ENCODE measurements around the gene COG5.

DNA sequence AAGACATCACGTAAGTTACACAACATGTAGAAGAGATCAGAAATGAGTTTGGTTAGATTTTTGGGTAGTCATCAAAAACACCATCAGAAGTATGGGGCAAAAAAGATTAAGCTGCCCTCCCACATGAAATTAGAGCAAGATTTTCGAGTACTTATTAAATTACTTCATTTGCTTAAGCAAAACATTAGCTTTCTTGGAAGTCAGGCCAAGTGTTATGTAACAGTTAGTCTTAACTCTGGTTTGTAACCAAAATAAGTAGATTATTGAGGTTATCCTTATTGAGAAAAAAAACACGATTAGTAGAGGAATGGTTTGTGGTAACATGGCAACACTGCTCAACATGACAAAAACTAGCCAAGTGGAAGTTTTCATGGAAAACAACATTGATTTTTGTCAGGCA lies 357.0 kb downstream of the COG5 start:
- TF ChIP-seq NONO (IDR thresholded peaks at IDR 0.05; ENCODE audit: low read depth in 2 of 2, low read length in 1 of 2) (no peak), BRCA1 (IDR thresholded peaks at IDR 0.05) (no peak), BRCA1 (CRISPR knock-in tag; IDR thresholded peaks at IDR 0.05) (no peak), GATA2 (CRISPR knock-in tag; IDR thresholded peaks at IDR 0.05) (no peak), C11orf30 (IDR thresholded peaks at IDR 0.05; ENCODE audit: low read depth) (no peak), ZNF133 (CRISPR knock-in tag; IDR thresholded peaks at IDR 0.05) (no peak), ZNF232 (CRISPR knock-in tag; IDR thresholded peaks at IDR 0.05) (no peak), CHD4 (IDR thresholded peaks at IDR 0.05; ENCODE audit: insufficient read depth, insufficient replicate concordance, low read depth, low read length, poor library complexity, severe bottlenecking) (no peak), MAFF (IDR thresholded peaks at IDR 0.05; ENCODE audit: low read length) (no peak), NFIC (IDR thresholded peaks at IDR 0.05) (no peak)
- TF ChIP-seq, protein P1, sequence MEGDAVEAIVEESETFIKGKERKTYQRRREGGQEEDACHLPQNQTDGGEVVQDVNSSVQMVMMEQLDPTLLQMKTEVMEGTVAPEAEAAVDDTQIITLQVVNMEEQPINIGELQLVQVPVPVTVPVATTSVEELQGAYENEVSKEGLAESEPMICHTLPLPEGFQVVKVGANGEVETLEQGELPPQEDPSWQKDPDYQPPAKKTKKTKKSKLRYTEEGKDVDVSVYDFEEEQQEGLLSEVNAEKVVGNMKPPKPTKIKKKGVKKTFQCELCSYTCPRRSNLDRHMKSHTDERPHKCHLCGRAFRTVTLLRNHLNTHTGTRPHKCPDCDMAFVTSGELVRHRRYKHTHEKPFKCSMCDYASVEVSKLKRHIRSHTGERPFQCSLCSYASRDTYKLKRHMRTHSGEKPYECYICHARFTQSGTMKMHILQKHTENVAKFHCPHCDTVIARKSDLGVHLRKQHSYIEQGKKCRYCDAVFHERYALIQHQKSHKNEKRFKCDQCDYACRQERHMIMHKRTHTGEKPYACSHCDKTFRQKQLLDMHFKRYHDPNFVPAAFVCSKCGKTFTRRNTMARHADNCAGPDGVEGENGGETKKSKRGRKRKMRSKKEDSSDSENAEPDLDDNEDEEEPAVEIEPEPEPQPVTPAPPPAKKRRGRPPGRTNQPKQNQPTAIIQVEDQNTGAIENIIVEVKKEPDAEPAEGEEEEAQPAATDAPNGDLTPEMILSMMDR (IDR thresholded peaks at IDR 0.05 in 2 of 3, conservative IDR thresholded peaks at IDR 0.05 in 1 of 3; ENCODE audit: insufficient read depth in 2 of 3, low read depth in 1 of 3, low read length in 3 of 3) = no peak
- TF ChIP-seq, protein P2, sequence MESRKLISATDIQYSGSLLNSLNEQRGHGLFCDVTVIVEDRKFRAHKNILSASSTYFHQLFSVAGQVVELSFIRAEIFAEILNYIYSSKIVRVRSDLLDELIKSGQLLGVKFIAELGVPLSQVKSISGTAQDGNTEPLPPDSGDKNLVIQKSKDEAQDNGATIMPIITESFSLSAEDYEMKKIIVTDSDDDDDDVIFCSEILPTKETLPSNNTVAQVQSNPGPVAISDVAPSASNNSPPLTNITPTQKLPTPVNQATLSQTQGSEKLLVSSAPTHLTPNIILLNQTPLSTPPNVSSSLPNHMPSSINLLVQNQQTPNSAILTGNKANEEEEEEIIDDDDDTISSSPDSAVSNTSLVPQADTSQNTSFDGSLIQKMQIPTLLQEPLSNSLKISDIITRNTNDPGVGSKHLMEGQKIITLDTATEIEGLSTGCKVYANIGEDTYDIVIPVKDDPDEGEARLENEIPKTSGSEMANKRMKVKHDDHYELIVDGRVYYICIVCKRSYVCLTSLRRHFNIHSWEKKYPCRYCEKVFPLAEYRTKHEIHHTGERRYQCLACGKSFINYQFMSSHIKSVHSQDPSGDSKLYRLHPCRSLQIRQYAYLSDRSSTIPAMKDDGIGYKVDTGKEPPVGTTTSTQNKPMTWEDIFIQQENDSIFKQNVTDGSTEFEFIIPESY (CRISPR knock-in tag; IDR thresholded peaks at IDR 0.05) = no peak
- TF ChIP-seq, protein P3, sequence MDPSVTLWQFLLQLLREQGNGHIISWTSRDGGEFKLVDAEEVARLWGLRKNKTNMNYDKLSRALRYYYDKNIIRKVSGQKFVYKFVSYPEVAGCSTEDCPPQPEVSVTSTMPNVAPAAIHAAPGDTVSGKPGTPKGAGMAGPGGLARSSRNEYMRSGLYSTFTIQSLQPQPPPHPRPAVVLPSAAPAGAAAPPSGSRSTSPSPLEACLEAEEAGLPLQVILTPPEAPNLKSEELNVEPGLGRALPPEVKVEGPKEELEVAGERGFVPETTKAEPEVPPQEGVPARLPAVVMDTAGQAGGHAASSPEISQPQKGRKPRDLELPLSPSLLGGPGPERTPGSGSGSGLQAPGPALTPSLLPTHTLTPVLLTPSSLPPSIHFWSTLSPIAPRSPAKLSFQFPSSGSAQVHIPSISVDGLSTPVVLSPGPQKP (CRISPR knock-in tag; IDR thresholded peaks at IDR 0.05) = no peak
